BLaER1 treated with 17β-estradiol and CSF1 and Interleukin-3, amounts not matched to agents 10 nM and 100 nM (cell line): ENCODE measurements around the gene LAMC1.

Source experiments
- H3K27ac ChIP-seq, 11 experiments: shearing (Covaris generic); formaldehyde crosslinking; 2 replicates each; pipeline ENCODE4 v1.8.1; 2022
- H3K27me3 ChIP-seq, 11 experiments: shearing (Covaris generic); formaldehyde crosslinking; 2 replicates each; pipeline ENCODE4 v1.8.1; 2022
- H3K36me3 ChIP-seq, 11 experiments: shearing (Covaris generic); formaldehyde crosslinking; 2 replicates each; pipeline ENCODE4 v1.8.1; 2022
- H3K4me1 ChIP-seq, 10 experiments: shearing (Covaris generic); formaldehyde crosslinking; 2 replicates each; pipeline ENCODE4 v1.8.1; 2022
- H3K4me2 ChIP-seq, 11 experiments: shearing (Covaris generic); formaldehyde crosslinking; 2 replicates each; pipeline ENCODE4 v1.8.1; 2022
- H3K4me3 ChIP-seq, 10 experiments: shearing (Covaris generic); formaldehyde crosslinking; 2 replicates each; pipeline ENCODE4 v1.8.1; 2022
- H3K9ac ChIP-seq, 11 experiments: shearing (Covaris generic); formaldehyde crosslinking; 2 replicates each; pipeline ENCODE4 v1.8.1; 2022
- H3K9me3 ChIP-seq, 11 experiments: shearing (Covaris generic); formaldehyde crosslinking; replicated peaks in 1 of 11; 2 replicates each; pipeline ENCODE4 v1.8.1; 2022
- H4K20me1 ChIP-seq, 11 experiments: shearing (Covaris generic); formaldehyde crosslinking; 2 replicates each; pipeline ENCODE4 v1.8.1; 2022
- Cebpa-rat ChIP-seq, 11 experiments: shearing (Covaris generic); IDR thresholded peaks; 2 replicates each; pipeline ENCODE4 v1.8.1; 2022

LAMC1 gene

GRCh38 chr1:183125279-183125999, 102.2 kb downstream of the LAMC1 start:
- Histone ChIP-seq H3K4me1 (peaks cover 0 to 40% (median 30%) of the 10 kb centered on the region in 10 experiments; a peak in 15 of 20 replicates), H3K36me3 (peaks cover 98 to 100% (median 100%) of the 10 kb centered on the region in 11 experiments), H3K27ac (no peak overlapping the region), H3K4me2 (no peak overlapping the region), H3K4me3 (no peak overlapping the region), H3K9me3 (no peaks in the 10 kb centered on the region), H4K20me1 (peaks cover 0 to 8% (median 0%) of the 10 kb centered on the region in 11 experiments; a peak in 3 of 22 replicates), H3K9ac (no peak overlapping the region), H3K27me3 (no peaks in the 10 kb centered on the region)
- no peak for TF ChIP-seq Cebpa-rat (IDR thresholded peaks at IDR 0.05)

GRCh38 chr1:183126000-183126366, 102.8 kb downstream of the LAMC1 start:
- TF ChIP-seq Cebpa-rat (IDR thresholded peaks at IDR 0.05) = no peak
- Histone ChIP-seq H3K9ac (no peak overlapping the region), H3K4me3 (no peak overlapping the region), H3K27me3 (no peaks in the 10 kb centered on the region), H3K36me3 (peaks cover 98 to 100% (median 100%) of the 10 kb centered on the region in 11 experiments), H4K20me1 (peaks cover 0 to 8% (median 0%) of the 10 kb centered on the region in 11 experiments; a peak in 3 of 22 replicates), H3K4me1 (peaks cover 0 to 40% (median 30%) of the 10 kb centered on the region in 10 experiments; a peak in 15 of 20 replicates), H3K9me3 (no peaks in the 10 kb centered on the region), H3K4me2 (no peak overlapping the region), H3K27ac (no peak overlapping the region)

DNA sequence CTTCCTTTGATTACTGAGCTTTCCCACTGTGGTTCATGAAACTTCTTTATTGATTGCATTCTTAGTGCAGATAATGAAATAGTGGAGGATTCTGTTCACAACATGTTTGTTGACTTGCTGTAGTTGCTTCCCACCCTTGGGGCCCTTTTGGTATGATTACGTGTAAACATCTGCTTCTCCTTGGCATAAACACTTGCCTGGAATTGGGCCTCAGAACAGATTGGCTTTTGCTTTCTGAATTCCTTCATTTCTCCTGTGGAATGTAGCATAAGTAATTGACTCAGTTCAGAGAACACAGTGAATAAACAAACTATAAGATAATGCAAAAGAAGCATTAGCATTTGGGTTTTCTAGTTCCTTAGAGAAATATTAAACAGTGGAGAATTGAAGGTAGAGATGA, 103.3 kb downstream of the LAMC1 start:
- no peak for TF ChIP-seq Cebpa-rat (IDR thresholded peaks at IDR 0.05)
- H3K4me3 ChIP-seq = no peak overlapping the region
- no peak overlapping the region for H3K4me2 ChIP-seq
- H3K36me3 ChIP-seq = peaks cover 96 to 100% (median 99%) of the 10 kb centered on the region in 11 experiments
- H4K20me1 ChIP-seq = peaks cover 0 to 8% (median 0%) of the 10 kb centered on the region in 11 experiments; a peak in 3 of 22 replicates
- peaks cover 0 to 39% (median 29%) of the 10 kb centered on the region in 10 experiments; a peak in 15 of 20 replicates for H3K4me1 ChIP-seq
- no peak overlapping the region for H3K9ac ChIP-seq
- H3K27me3 ChIP-seq = no peaks in the 10 kb centered on the region
- no peak overlapping the region for H3K27ac ChIP-seq
- no peaks in the 10 kb centered on the region for H3K9me3 ChIP-seq

GRCh38 chr1:183129921-183130690, 106.9 kb downstream of the LAMC1 start:
- H4K20me1 ChIP-seq = peaks cover 0 to 7% (median 0%) of the 10 kb centered on the region in 11 experiments; a peak in 2 of 22 replicates
- H3K9ac ChIP-seq = no peak overlapping the region
- no peak overlapping the region for H3K4me2 ChIP-seq
- H3K27me3 ChIP-seq = no peaks in the 10 kb centered on the region
- no peaks in the 10 kb centered on the region for H3K9me3 ChIP-seq
- H3K36me3 ChIP-seq = peaks cover 95 to 100% (median 99%) of the 10 kb centered on the region in 11 experiments
- no peak for TF ChIP-seq Cebpa-rat (IDR thresholded peaks at IDR 0.05)
- H3K27ac ChIP-seq = no peak overlapping the region
- H3K4me1 ChIP-seq = peaks cover 0 to 11% (median 7%) of the 10 kb centered on the region in 10 experiments; a peak in 12 of 20 replicates
- no peak overlapping the region for H3K4me3 ChIP-seq

GRCh38 chr1:183131166-183131565, 107.9 kb downstream of the LAMC1 start:
- Histone ChIP-seq H3K4me3 (no peak overlapping the region), H3K4me2 (no peak overlapping the region), H3K9ac (no peak overlapping the region), H3K36me3 (peaks cover 95 to 100% (median 99%) of the 10 kb centered on the region in 11 experiments), H4K20me1 (no peaks in the 10 kb centered on the region; a peak in 1 of 22 replicates), H3K4me1 (peaks cover 0 to 11% (median 7%) of the 10 kb centered on the region in 10 experiments; a peak in 12 of 20 replicates), H3K9me3 (no peaks in the 10 kb centered on the region), H3K27ac (no peak overlapping the region), H3K27me3 (no peaks in the 10 kb centered on the region)
- TF ChIP-seq Cebpa-rat (IDR thresholded peaks at IDR 0.05) = no peak

DNA sequence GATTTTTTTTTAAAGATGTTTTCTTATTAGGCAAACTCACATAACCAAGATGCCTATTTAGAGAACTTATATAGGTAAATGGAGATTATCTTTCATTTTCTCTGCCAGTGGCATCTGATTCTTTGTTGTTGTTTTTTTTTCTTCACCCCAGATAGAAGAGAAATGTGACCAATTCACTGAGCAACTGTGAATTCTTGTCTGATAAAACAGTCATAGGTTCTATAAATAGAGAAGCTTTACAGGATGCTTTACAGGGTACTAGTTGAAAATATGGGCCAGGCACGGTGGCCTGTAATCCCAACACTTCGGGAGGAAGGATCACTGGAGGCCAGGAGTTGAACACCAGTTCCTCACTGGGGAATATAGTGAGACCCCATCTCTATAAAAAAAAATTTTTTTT, 112.1 kb downstream of the LAMC1 start:
- Histone ChIP-seq H3K36me3 (peaks cover 79 to 100% (median 92%) of the 10 kb centered on the region in 11 experiments), H3K27ac (no peak overlapping the region), H3K4me1 (peaks cover 5 to 24% (median 18%) of the 10 kb centered on the region in 10 experiments; a peak in 18 of 20 replicates), H3K27me3 (no peaks in the 10 kb centered on the region), H3K4me3 (no peak overlapping the region), H3K9me3 (no peaks in the 10 kb centered on the region), H3K9ac (no peak overlapping the region), H3K4me2 (no peak overlapping the region), H4K20me1 (no peaks in the 10 kb centered on the region)
- TF ChIP-seq Cebpa-rat (IDR thresholded peaks at IDR 0.05) = no peak

DNA sequence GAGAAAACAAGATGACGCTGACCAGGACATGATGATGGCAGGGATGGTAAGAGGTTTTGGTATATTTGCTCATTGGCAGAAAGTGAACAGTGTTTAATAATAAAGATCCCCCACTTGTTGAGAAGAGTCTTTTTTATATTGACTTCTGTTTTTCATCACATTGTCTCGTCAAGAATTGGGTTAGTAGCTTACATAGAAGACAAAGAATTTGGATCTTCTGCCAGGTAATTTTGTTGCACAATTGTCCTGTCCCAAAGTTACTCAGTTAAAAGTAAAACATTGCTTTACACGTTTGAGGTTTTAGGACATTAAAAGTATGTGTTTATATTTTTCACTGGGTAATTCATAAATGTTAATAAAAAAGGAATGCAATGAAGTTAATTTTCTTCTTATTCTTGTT, 114.6 kb downstream of the LAMC1 start:
- peaks cover 82 to 100% (median 94%) of the 10 kb centered on the region in 11 experiments for H3K36me3 ChIP-seq
- TF ChIP-seq Cebpa-rat (IDR thresholded peaks at IDR 0.05) = no peak

DNA sequence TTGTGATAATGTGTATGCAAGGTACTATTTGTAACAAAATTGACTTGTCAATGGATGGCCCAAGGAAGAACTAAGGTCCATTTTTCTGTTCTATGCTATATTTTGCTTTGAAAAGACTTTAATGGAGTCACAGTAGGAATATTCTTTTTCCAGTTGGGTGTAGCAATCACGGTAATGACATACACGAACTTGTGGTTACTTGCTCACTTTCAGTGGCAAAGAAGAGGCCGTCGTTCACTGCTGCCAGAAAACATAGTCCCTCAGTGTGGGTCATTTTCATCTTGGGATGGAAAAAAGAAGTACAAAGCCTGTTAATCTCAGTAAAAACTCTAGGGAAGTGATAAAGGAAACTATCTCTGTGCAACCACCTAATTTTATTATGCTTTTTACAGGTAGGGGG, 115.1 kb downstream of the LAMC1 start:
- H3K4me1 ChIP-seq = peaks cover 5 to 25% (median 18%) of the 10 kb centered on the region in 10 experiments; a peak in 18 of 20 replicates
- H3K27ac ChIP-seq = peak overlapping the region in 7 of 11 experiments; percentile 46 to 72 (median 64); a peak in 9 of 22 replicates
- no peak for TF ChIP-seq Cebpa-rat (IDR thresholded peaks at IDR 0.05)
- H3K9me3 ChIP-seq = no peaks in the 10 kb centered on the region
- no peak overlapping the region for H3K4me3 ChIP-seq
- no peaks in the 10 kb centered on the region for H3K27me3 ChIP-seq
- H3K9ac ChIP-seq = no peak overlapping the region
- H3K4me2 ChIP-seq = peak overlapping the region in 3 of 11 experiments; percentile 36 to 72 (median 58); a peak in 4 of 22 replicates
- H4K20me1 ChIP-seq = no peaks in the 10 kb centered on the region
- peaks cover 82 to 100% (median 94%) of the 10 kb centered on the region in 11 experiments for H3K36me3 ChIP-seq

More for the DNA sequence above, 114.6 kb downstream of the LAMC1 start:
- Histone ChIP-seq H3K27me3 (no peaks in the 10 kb centered on the region), H3K9ac (no peak overlapping the region), H3K4me3 (no peak overlapping the region), H3K9me3 (no peaks in the 10 kb centered on the region), H4K20me1 (no peaks in the 10 kb centered on the region), H3K4me1 (peaks cover 5 to 25% (median 18%) of the 10 kb centered on the region in 10 experiments; a peak in 18 of 20 replicates), H3K4me2 (no peak overlapping the region), H3K27ac (no peak overlapping the region)
